SU-DHL-6 (cell line): ENCODE results near the gene TRIM33.

Experiments
- EZH2phosphoT487 ChIP-seq: fragments of 200-600 bp; sonication (generic), shearing (Covaris generic); conservative IDR thresholded peaks from 2 replicates; pipeline ENCODE4 v1.6.1; 2018; ENCODE audit warnings: mild to moderate bottlenecking, antibody characterized with exemption, low read length, moderate library complexity, mixed read lengths
- TF ChIP-seq, protein P1 (sequence below): fragments of 200-600 bp; sonication (generic); IDR thresholded peaks from one replicate; pipeline ENCODE4 v1.5.1; 2017; ENCODE audit warnings: antibody characterized with exemption, mild to moderate bottlenecking, low read length, moderate library complexity; ENCODE audit not compliant: insufficient read depth, poor library complexity, severe bottlenecking

DNA sequence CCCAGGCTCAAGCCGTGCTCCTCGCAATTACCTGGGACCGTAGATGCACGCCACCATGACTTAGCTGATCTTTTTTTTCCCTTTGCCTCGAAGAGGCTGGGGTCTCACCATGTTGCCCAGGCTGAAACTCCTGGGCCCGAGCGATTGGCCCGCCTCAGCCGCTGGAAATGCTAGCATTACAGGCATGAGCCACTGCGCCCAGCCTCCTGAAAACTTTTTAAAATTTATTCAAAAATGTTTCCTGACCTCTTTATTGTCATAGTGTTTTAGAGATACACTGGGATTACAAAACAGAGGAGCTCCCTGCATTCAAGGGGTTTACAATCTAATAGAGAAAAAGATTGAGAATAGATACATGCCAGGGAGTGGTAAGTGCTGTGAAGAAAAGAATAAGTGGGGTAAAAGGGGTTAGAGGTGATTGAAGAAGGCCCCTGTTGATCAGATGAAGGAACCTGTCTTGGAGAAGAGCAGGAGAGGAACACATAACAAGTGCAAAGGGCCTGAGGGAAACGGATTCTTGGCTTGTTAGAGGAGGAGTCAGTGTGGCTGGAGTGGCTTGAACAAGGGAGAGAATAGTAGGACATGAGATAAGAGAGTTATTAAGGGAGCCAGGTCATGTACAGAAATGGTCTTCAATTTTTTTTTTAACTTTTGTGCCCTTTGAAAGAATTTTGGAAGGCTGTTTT lies 1.7 kb upstream of the TRIM33 start:
- TF ChIP-seq, protein P1, sequence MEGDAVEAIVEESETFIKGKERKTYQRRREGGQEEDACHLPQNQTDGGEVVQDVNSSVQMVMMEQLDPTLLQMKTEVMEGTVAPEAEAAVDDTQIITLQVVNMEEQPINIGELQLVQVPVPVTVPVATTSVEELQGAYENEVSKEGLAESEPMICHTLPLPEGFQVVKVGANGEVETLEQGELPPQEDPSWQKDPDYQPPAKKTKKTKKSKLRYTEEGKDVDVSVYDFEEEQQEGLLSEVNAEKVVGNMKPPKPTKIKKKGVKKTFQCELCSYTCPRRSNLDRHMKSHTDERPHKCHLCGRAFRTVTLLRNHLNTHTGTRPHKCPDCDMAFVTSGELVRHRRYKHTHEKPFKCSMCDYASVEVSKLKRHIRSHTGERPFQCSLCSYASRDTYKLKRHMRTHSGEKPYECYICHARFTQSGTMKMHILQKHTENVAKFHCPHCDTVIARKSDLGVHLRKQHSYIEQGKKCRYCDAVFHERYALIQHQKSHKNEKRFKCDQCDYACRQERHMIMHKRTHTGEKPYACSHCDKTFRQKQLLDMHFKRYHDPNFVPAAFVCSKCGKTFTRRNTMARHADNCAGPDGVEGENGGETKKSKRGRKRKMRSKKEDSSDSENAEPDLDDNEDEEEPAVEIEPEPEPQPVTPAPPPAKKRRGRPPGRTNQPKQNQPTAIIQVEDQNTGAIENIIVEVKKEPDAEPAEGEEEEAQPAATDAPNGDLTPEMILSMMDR: no peak
- no peak for TF ChIP-seq EZH2phosphoT487
